ENCODE measurements around the gene FLT1. TPM values are rescaled to one million over a fixed set of nuclear protein-coding genes. Genes with fewer than 3 reads are reported as not detected.

The FLT1 gene
- total RNA-seq, 2 experiments from 2014 or later, result 1.6 to 2.5 TPM

GRCh38 chr13:28429685-28430290 lies 65.1 kb downstream of the FLT1 start:
- Histone ChIP-seq H3K27ac (ENCODE audit: low read depth, low read length, poor library complexity, severe bottlenecking) (peak overlapping the region; percentile 93), H3K36me3 (ENCODE audit: insufficient read depth, low read length) (no peaks in the 10 kb centered on the region), H2AFZ (ENCODE audit: low read length) (peak overlapping the region; percentile 83), H4K20me1 (ENCODE audit: insufficient read depth, low read length) (no peaks in the 10 kb centered on the region), H3K9me2 (ENCODE audit: insufficient read depth, low read length) (no peaks in the 10 kb centered on the region; the same call in 1 of the 2 replicates), H3K4me1 (ENCODE audit: insufficient read depth, low read length, poor library complexity, severe bottlenecking) (peaks cover 38% of the 10 kb centered on the region), H3K9me3 (ENCODE audit: low read length) (no peaks in the 10 kb centered on the region), H3K79me2 (ENCODE audit: insufficient read depth, low read depth, low read length) (no peaks in the 10 kb centered on the region), H3K4me2 (ENCODE audit: low read length) (peak overlapping the region; percentile 72), H3K4me3 (ENCODE audit: low read depth, low read length, poor library complexity, severe bottlenecking) (peak overlapping the region; percentile 63)
- ChIA-PET CTCF (ENCODE audit: unreplicated experiment) (no interaction called here), POLR2A (interaction anchor here (0.6 to 0.7 kb wide), 2 partner anchors 378 to 1037 kb away, joined by 4 read pairs; no protein-coding TSS in a partner anchor)
- BruUV-seq (replicated peaks), result TSS peak; percentile 93
- TF ChIP-seq EZH2phosphoT487 (IDR thresholded peaks at IDR 0.05; ENCODE audit: borderline replicate concordance, low read depth, low read length), result no peak
- DNase-seq (ENCODE audit: low spot score), result peak; percentile 91
- intact Hi-C loops (cut with micrococcal nuclease; ENCODE audit: unreplicated experiment), result loop anchor here (5.0 kb wide), 1 partner anchor 162 kb away; no protein-coding TSS in a partner anchor

- H3K36me3 ChIP-seq (ENCODE audit: insufficient read depth, low read length), result no peaks in the 10 kb centered on the region
- no peaks in the 10 kb centered on the region for H3K79me2 ChIP-seq (ENCODE audit: insufficient read depth, low read depth, low read length)
- no peak for DNase-seq (ENCODE audit: low spot score)
- ChIA-PET CTCF (ENCODE audit: unreplicated experiment) (no interaction called here), POLR2A (interaction anchor here (0.6 to 0.7 kb wide), 2 partner anchors 377 to 1037 kb away, joined by 4 read pairs; no protein-coding TSS in a partner anchor)
- peak overlapping the region; percentile 83 for H2AFZ ChIP-seq (ENCODE audit: low read length)
- intact Hi-C loops (cut with micrococcal nuclease; ENCODE audit: unreplicated experiment), result no loop called here
- H3K4me1 ChIP-seq (ENCODE audit: insufficient read depth, low read length, poor library complexity, severe bottlenecking), result peaks cover 42% of the 10 kb centered on the region
- no peak for TF ChIP-seq EZH2phosphoT487 (IDR thresholded peaks at IDR 0.05; ENCODE audit: borderline replicate concordance, low read depth, low read length)
- TF ChIP-seq, protein P1, sequence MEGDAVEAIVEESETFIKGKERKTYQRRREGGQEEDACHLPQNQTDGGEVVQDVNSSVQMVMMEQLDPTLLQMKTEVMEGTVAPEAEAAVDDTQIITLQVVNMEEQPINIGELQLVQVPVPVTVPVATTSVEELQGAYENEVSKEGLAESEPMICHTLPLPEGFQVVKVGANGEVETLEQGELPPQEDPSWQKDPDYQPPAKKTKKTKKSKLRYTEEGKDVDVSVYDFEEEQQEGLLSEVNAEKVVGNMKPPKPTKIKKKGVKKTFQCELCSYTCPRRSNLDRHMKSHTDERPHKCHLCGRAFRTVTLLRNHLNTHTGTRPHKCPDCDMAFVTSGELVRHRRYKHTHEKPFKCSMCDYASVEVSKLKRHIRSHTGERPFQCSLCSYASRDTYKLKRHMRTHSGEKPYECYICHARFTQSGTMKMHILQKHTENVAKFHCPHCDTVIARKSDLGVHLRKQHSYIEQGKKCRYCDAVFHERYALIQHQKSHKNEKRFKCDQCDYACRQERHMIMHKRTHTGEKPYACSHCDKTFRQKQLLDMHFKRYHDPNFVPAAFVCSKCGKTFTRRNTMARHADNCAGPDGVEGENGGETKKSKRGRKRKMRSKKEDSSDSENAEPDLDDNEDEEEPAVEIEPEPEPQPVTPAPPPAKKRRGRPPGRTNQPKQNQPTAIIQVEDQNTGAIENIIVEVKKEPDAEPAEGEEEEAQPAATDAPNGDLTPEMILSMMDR (conservative IDR thresholded peaks at IDR 0.05; ENCODE audit: low read length), result no peak
- H3K4me3 ChIP-seq (ENCODE audit: low read depth, low read length, poor library complexity, severe bottlenecking), result peak overlapping the region; percentile 63
- no peaks in the 10 kb centered on the region for H4K20me1 ChIP-seq (ENCODE audit: insufficient read depth, low read length)
- H3K27ac ChIP-seq (ENCODE audit: low read depth, low read length, poor library complexity, severe bottlenecking), result peak overlapping the region; percentile 93
- H3K9me3 ChIP-seq (ENCODE audit: low read length), result no peaks in the 10 kb centered on the region
- H3K4me2 ChIP-seq (ENCODE audit: low read length), result peak overlapping the region; percentile 72
- no TSS peak for BruUV-seq (replicated peaks)
- no peaks in the 10 kb centered on the region; the same call in 1 of the 2 replicates for H3K9me2 ChIP-seq (ENCODE audit: insufficient read depth, low read length)
Observed at GRCh38 chr13:28429096-28429495, 65.8 kb downstream of the FLT1 start.

- no TSS peak for BruUV-seq (replicated peaks)
- POLR2A ChIA-PET, result no interaction called here
- H3K9me3 ChIP-seq (ENCODE audit: low read length), result no peaks in the 10 kb centered on the region
Observed at GRCh38 chr13:28426381-28426780, 68.5 kb downstream of the FLT1 start.

More at GRCh38 chr13:28426381-28426780, 68.5 kb downstream of the FLT1 start:
- no peaks in the 10 kb centered on the region for H3K79me2 ChIP-seq (ENCODE audit: insufficient read depth, low read depth, low read length)
- H3K27ac ChIP-seq (ENCODE audit: low read depth, low read length, poor library complexity, severe bottlenecking), result no peak overlapping the region
- H3K4me2 ChIP-seq (ENCODE audit: low read length), result no peak overlapping the region
- no peak for DNase-seq (ENCODE audit: low spot score)
- H4K20me1 ChIP-seq (ENCODE audit: insufficient read depth, low read length), result no peaks in the 10 kb centered on the region
- no peak overlapping the region for H2AFZ ChIP-seq (ENCODE audit: low read length)
- H3K4me1 ChIP-seq (ENCODE audit: insufficient read depth, low read length, poor library complexity, severe bottlenecking), result peaks cover 51% of the 10 kb centered on the region
- no peak overlapping the region for H3K4me3 ChIP-seq (ENCODE audit: low read depth, low read length, poor library complexity, severe bottlenecking)
- H3K36me3 ChIP-seq (ENCODE audit: insufficient read depth, low read length), result no peaks in the 10 kb centered on the region
- H3K9me2 ChIP-seq (ENCODE audit: insufficient read depth, low read length), result no peaks in the 10 kb centered on the region; the same call in 1 of the 2 replicates
- TF ChIP-seq, protein P1 (conservative IDR thresholded peaks at IDR 0.05; ENCODE audit: low read length), result no peak
- TF ChIP-seq EZH2phosphoT487 (IDR thresholded peaks at IDR 0.05; ENCODE audit: borderline replicate concordance, low read depth, low read length), result no peak
- CTCF ChIA-PET (ENCODE audit: unreplicated experiment), result no interaction called here
- intact Hi-C loops (cut with micrococcal nuclease; ENCODE audit: unreplicated experiment), result no loop called here

Data from OCI-LY7 (cell line).